Hepatic stellate cell (primary cell): ENCODE measurements around the gene TRIM69.
"Not testable (repeated sequence)": the region's sequence is repeated elsewhere in the genome, so short reads cannot be mapped to it uniquely, and the experiment has no call there.

Experiments used
- DNase-seq: peaks from one replicate; pipeline ENCODE4 v3.0.0; 2011; ENCODE audit warnings: low spot score

Gene TRIM69

DNA sequence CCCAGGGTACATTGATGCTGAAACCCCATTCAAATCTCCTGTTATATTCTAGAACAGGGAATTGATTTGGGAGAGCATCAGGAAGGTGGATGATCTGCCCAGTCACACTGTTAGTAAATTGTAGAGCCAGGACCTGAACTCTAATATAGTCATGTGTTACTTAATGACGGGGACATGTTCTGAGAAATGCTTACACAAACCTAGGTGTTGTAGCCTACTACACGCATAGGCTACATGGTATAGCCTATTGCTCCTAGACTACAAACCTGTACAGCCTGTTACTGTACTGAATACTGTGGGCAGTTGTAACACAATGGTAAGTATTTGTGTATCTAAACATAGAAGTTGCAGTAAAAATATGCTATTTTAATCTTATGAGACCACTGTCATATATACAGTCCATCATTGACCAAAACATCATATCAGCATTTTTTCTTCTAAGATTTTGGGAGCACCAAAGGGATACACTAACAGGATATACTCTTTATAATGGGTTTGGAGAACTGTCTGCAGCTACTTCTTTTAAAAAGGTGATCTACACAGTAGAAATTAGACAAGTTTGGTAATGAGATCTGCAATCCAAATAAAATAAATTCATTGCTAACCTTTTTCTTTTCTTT lies 19.2 kb upstream of the TRIM69 start:
- no peak for DNase-seq

- no peak for DNase-seq
Observed at GRCh38 chr15:44718180-44718926, 18.0 kb upstream of the TRIM69 start.

DNA sequence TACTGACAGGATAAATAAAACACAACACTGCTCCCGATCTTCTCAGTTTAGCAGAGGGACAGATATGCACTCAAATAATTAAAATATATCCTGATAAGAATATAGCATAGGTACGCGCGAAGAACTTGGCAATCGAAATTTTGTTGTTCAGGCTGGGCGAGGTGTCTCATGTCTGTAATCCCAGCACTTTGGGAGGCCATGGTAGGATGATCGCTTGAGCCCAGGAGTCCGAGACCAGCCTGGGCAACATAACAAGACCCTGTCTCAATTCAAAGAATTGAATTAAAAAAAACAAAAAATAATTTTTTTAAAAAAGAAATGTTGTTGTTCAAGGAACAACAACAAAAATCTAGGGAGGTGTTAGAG lies 17.4 kb upstream of the TRIM69 start:
- no peak for DNase-seq

DNA sequence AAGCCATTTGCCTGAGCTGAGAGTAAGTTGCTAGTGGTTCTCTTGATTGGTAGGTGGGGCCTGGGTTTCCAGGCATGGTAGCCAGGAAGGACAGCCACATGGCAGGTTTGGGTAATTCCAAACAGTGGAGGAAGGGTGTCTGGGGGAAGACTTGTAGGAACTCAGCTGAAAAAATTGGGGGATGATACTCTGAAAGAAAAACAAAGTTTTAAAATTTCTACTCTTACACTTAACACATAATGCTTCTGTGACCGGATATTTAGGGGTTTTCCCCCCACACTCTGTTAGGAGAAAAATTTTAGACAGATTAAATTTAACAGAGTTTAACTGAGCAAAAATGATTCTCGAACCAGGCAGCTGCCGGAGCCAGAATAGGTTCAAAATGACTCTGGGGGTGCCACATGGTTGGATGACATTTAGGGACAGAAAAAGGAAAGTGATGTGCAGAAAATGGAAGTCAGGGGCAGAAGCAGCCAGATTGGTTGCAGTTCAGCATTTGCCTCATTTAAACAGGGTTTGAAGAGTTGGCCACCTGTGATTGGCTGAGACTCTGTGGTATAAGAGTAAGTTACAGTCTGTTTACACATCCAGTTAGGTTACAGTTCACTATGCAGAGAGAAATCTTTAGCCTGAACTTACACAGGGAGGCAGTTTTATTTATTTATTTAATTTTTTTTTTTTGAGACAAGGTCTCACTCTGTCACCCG lies 16.9 kb upstream of the TRIM69 start:
- DNase-seq = no peak

DNA sequence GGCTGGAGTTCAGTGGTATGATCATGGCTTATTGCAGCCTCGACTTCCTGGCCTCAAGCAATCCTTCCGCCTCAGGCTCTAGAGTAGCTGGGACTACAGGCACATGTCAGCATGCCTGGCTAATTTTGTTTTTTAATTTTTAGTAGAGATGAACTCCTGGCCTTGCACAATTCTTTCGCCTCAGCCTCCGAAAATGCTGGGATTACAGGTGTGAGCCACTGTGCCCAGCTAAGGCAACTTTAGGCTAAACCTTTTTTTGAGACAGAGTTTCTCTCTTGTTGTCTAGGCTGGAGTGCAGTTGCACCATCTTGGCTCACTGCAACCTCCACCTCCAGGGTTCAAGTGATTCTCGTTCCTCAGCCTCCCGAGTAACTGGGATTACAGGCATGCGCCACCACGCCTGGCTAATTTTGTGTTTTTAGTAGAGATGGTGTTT lies 16.3 kb upstream of the TRIM69 start:
- DNase-seq = not testable (repeated sequence)

- no peak for DNase-seq
Observed at GRCh38 chr15:44720460-44721176, 15.7 kb upstream of the TRIM69 start.

DNA sequence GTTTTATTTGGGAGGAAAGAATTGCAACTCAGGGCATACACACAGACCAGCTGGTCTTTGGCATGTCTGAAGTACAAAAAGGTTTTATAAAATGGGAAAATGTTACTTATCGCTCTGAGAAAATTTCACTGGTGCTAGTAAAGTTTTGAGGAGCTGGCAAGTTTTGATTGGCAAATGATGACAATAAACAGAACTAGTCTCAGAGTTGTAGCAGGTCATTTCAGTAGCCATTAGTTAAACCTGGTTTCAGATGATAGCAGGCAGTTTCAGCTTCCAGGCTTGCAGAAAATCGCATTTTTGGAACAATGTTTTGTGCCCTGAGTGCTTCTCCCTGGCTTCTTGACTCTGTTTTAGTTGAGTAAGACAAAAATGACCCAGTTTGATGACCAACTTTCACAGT lies 14.3 kb upstream of the TRIM69 start:
- DNase-seq = no peak

- DNase-seq = no peak
Observed at GRCh38 chr15:44726136-44726535, 10.2 kb upstream of the TRIM69 start.

DNA sequence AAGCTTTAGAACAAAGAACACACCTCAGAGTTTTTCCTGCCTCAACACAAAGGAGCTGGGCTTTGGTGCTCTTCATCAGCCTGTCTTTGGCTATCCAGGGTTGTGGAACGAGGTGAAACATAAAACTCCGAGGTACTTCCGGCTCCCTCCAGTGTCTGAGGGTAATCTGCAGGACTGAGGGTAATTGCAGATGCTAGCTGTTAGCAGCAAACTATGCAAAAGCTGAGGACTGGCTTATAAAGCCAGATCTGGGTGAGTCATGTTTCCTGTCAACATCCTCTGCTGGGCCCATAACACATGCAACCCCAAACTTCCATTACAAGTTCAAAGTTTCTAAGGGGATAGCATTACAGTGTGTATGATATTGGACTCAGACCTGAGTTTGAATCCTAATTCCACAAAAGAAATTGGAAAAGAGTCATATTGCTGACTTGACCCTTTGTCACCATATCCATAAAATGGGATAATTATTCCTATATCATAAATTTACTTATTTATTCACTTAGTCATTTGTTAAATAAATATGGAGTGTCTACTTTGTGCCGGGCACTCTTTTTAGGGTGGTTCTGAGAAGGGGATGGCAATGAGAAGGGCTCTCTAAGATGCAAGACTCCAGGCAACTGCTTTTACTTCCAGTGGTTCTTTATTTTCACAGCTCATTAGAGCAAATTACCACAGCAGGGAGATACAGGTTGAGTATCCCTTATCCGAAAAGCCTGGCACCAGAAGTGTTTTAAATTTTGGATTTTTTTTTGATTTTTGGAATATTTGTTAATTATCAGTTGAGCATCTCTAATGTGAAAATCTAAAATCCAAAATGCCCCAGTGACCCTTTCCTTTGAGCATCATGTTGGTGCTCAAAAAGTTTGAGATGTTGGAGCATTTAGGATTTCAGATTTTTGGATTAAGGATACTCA lies 9.5 kb upstream of the TRIM69 start:
- DNase-seq = peak; percentile 61

DNA sequence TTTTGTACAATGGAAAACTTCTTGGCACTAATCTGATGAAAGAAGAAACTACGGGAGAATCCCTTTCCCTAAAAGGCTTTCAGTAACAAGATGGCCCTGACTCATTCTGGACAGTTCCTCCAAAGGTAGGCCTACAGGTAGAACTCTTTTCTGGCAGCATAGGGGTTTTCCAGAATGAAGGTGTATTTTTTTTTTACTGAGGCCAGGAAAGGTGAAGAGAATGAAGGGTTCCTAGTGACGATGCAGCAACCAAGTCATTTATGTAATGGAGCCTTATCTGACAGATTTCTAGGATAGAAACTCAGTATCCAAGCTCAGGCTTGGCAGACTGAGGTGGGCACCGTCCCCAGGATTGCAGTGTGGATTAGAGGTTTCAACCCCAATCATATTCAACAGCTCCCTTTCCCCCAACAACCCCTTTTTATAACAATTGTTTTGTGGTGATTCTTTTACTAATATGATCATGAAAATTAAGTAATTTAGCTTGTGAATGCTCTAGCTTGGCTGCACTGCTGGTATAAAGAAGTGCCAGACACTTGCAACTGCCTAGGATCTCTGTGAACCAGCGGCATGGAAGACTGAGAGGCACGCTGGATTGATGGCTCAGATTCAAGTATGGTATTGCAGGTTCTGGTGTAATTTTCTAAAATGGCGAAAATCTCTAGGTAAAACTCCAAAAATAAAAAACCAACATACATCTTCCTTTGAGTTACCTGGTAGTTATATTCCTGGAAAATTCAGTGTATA lies 8.7 kb upstream of the TRIM69 start:
- DNase-seq = no peak

GRCh38 chr15:44728232-44728575 lies 8.1 kb upstream of the TRIM69 start:
- not testable (repeated sequence) for DNase-seq

DNA sequence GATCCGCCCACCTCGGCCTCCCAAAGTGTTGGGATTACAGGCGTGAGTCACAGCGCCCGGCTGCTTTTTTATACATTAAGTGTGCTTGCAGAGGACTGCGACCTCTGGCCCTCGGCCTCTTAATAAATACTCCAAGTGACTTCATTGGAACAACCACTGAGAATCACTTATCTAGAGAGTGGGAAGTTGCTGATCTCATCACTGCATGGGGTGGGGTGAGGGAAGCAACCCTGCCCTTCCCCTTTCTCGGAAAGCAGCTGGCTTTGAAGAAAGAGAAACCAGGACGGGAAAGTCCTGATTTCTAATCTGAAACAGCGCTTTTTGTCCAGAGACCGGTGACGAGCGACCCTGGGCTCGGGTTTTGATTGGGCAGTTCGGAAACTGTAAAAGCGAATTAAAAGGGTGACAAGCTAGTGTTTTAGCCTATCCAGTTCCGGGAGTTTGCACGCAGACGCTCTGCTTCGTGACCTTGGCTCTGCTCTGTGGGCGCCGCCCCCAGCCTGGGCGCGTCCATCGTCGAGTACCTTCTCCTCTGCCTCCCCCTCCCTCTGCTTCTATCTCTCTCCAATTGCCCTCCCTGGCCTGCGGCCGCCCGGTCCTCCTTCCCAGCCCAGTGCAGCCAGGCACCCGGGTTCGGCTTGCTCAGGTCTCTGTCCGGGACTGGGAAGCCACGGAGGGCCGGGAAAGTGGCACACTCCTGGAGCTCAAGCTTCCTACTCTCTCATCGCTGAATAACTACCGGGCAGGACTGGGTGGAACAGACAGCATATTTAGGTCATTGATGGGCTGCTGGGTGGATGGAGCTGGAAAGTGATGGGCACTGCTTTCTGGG lies 7.5 kb upstream of the TRIM69 start:
- peak; percentile 84 for DNase-seq

- no peak for DNase-seq
Observed at GRCh38 chr15:44729408-44730127, 6.8 kb upstream of the TRIM69 start.

DNA sequence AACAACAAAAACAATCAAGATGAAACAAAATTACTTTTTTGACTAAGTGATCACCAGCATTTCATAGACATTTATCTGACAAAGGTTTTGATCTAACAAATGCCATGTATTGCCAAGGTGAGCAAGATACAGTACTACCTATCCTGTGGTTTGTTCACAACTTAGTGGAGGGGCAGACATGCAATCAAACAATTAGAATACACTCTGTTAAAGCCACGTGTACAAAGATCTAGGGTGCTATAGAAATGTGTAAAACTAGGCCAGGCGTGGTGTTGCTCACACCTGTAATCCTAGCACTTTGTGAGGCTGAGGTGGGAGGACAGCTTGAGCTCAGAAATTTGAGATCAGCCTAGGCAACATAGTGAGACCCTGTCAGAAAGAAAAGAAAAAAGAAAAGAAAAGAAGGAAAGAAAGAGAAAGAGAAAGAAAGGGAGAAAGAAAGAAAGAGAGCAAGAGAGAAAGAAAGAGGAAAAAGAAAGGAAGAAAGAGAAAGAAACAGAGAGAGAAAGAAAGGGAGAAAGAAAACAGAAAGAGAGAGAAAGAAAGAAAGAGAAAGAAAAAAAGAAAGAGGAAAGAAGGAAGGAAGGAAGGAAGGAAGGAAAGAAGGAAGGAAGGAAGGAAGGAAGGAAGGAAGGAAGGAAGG lies 1.4 kb upstream of the TRIM69 start:
- no peak for DNase-seq

GRCh38 chr15:44735482-44736180 lies 697 bp upstream of the TRIM69 start:
- DNase-seq = peak; percentile 21

- DNase-seq = peak; percentile 34
Observed at GRCh38 chr15:44738340-44738984, 2.1 kb downstream of the TRIM69 start.

GRCh38 chr15:44739222-44739847 lies 3.0 kb downstream of the TRIM69 start:
- not testable (repeated sequence) for DNase-seq
